Right atrium auricular region (tissue), 2 donors: ENCODE measurements around the gene KLK1. TPM values are rescaled to one million over a fixed set of nuclear protein-coding genes. Genes with fewer than 3 reads are reported as not detected.

Experiments used
- DNase-seq: peaks from one replicate; pipeline ENCODE4 v3.0.0-alpha.2; 2019; ENCODE audit warnings: low spot score
- H3K27ac ChIP-seq, 2 donors: fragments of 200-600 bp; sonication (generic); 1 replicate in 1 of 2; 2 replicates in 1 of 2; pipeline ENCODE4 v1.5.1; 2016 to 2019
- H3K27me3 ChIP-seq, 2 donors: fragments of 200-600 bp; sonication (generic); one replicate each; pipeline versions ENCODE4 v1.5.1 to v1.6.0; 2017 to 2019
- H3K36me3 ChIP-seq: fragments of 200-600 bp; sonication (generic); one replicate; pipeline ENCODE4 v1.5.1; 2016
- H3K4me1 ChIP-seq, 2 donors: fragments of 200-600 bp; sonication (generic); one replicate each; pipeline versions ENCODE4 v1.5.1 to v1.6.0; 2017 to 2019
- H3K4me3 ChIP-seq, 2 donors: fragments of 200-600 bp; sonication (generic); 1 replicate in 1 of 2; 2 replicates in 1 of 2; pipeline ENCODE4 v1.5.1; 2017 to 2019; ENCODE audit warnings: mild to moderate bottlenecking in 1 of 2, moderate library complexity in 1 of 2
- H3K9me3 ChIP-seq, 2 donors: fragments of 200-600 bp; sonication (generic); one replicate each; pipeline ENCODE4 v1.5.1; 2019
- total RNA-seq, 2 donors: library from RNA; depleted of rRNA; stranded (reverse); fragments of >200 nt; gene quantifications; one replicate each; pipeline ENCODE4 v1.1.0, GENCODE V29; 2016
- TF ChIP-seq, protein P1 (sequence below), 2 donors: fragments of 200-600 bp; sonication (generic); IDR thresholded peaks; one replicate each; pipeline ENCODE4 v1.5.1; 2019; ENCODE audit warnings: antibody characterized with exemption in 2 of 2

The KLK1 gene
- total RNA-seq, 2 donors from 2014 or later = 0.51 TPM; not detected in 1

GRCh38 chr19:50796128-50796633 lies 27.4 kb downstream of the KLK1 start:
- no peaks in the 10 kb centered on the region for H3K4me1 ChIP-seq
- no peak for DNase-seq
- no peak overlapping the region for H3K27ac ChIP-seq
- no peak overlapping the region for H3K4me3 ChIP-seq
- TF ChIP-seq, protein P1, sequence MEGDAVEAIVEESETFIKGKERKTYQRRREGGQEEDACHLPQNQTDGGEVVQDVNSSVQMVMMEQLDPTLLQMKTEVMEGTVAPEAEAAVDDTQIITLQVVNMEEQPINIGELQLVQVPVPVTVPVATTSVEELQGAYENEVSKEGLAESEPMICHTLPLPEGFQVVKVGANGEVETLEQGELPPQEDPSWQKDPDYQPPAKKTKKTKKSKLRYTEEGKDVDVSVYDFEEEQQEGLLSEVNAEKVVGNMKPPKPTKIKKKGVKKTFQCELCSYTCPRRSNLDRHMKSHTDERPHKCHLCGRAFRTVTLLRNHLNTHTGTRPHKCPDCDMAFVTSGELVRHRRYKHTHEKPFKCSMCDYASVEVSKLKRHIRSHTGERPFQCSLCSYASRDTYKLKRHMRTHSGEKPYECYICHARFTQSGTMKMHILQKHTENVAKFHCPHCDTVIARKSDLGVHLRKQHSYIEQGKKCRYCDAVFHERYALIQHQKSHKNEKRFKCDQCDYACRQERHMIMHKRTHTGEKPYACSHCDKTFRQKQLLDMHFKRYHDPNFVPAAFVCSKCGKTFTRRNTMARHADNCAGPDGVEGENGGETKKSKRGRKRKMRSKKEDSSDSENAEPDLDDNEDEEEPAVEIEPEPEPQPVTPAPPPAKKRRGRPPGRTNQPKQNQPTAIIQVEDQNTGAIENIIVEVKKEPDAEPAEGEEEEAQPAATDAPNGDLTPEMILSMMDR (IDR thresholded peaks at IDR 0.05) = no peak
- peaks cover 18% of the 10 kb centered on the region for H3K36me3 ChIP-seq
- no peaks in the 10 kb centered on the region for H3K27me3 ChIP-seq
- no peaks in the 10 kb centered on the region for H3K9me3 ChIP-seq

DNA sequence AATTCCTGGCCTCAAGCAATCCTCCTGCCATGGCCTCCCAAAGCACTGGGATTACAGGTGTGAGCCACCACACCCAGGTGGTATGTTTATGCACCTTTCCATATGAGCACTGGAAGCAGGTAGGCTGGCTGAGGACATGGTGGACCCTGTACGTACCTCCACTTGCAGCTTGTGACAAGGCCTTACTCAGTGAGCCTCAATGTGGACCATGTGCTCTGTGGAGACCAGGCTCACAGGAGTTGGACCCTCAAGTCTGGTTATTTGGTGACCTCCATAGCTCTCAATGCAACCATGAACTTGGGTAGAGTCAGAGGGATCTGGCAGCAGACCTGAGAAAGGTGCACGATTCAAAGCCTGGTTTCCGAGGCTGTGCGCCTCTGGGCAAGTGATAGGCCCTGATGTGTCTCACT lies 27.9 kb downstream of the KLK1 start:
- TF ChIP-seq, protein P1 (IDR thresholded peaks at IDR 0.05) = no peak
- H3K27me3 ChIP-seq = no peaks in the 10 kb centered on the region
- no peaks in the 10 kb centered on the region for H3K4me1 ChIP-seq
- no peaks in the 10 kb centered on the region for H3K9me3 ChIP-seq
- H3K4me3 ChIP-seq = no peak overlapping the region
- no peak overlapping the region for H3K27ac ChIP-seq
- H3K36me3 ChIP-seq = peaks cover 13% of the 10 kb centered on the region
- DNase-seq = no peak

- DNase-seq = no peak
- TF ChIP-seq, protein P1 (IDR thresholded peaks at IDR 0.05) = no peak
- H3K36me3 ChIP-seq = peaks cover 13% of the 10 kb centered on the region
- no peaks in the 10 kb centered on the region for H3K4me1 ChIP-seq
- no peak overlapping the region for H3K27ac ChIP-seq
- H3K9me3 ChIP-seq = no peaks in the 10 kb centered on the region
- H3K27me3 ChIP-seq = no peaks in the 10 kb centered on the region
- H3K4me3 ChIP-seq = no peak overlapping the region
Measured at GRCh38 chr19:50794876-50795663, 28.5 kb downstream of the KLK1 start.

- peaks cover 13% of the 10 kb centered on the region for H3K36me3 ChIP-seq
- no peak overlapping the region for H3K27ac ChIP-seq
- no peak overlapping the region for H3K4me3 ChIP-seq
- no peaks in the 10 kb centered on the region for H3K27me3 ChIP-seq
- TF ChIP-seq, protein P1 (IDR thresholded peaks at IDR 0.05) = no peak
- DNase-seq = no peak
- H3K9me3 ChIP-seq = no peaks in the 10 kb centered on the region
- no peaks in the 10 kb centered on the region for H3K4me1 ChIP-seq
Measured at GRCh38 chr19:50794074-50794875, 29.3 kb downstream of the KLK1 start.

- Histone ChIP-seq H3K4me1 (no peaks in the 10 kb centered on the region), H3K36me3 (peaks cover 12% of the 10 kb centered on the region), H3K27me3 (no peaks in the 10 kb centered on the region), H3K27ac (no peak overlapping the region), H3K9me3 (no peaks in the 10 kb centered on the region), H3K4me3 (no peak overlapping the region)
- no peak for DNase-seq
- TF ChIP-seq, protein P1 (IDR thresholded peaks at IDR 0.05) = no peak
Measured at GRCh38 chr19:50793558-50794065, 30.0 kb downstream of the KLK1 start.
